Mesodermal cell (in vitro differentiated cells): Measurements from ENCODE around the gene SPECC1.
"Not testable (repeated sequence)": the region's sequence is repeated elsewhere in the genome, so short reads cannot be mapped to it uniquely, and the experiment has no call there.

ENCODE experiments used
- H3K27ac ChIP-seq: 2 replicates; pipeline ENCODE4 v1.7.0; 2013; ENCODE audit warnings: mild to moderate bottlenecking, low read depth, low read length, moderate library complexity; ENCODE audit not compliant: severe bottlenecking
- H3K36me3 ChIP-seq: 2 replicates; pipeline ENCODE4 v1.7.1; 2013; ENCODE audit warnings: mild to moderate bottlenecking, low read length, moderate library complexity; ENCODE audit not compliant: control insufficient read depth, insufficient read depth
- H3K4me1 ChIP-seq: one replicate; pipeline ENCODE4 v1.7.1; 2013; ENCODE audit warnings: mild to moderate bottlenecking, low read length; ENCODE audit not compliant: insufficient read depth, control insufficient read depth, poor library complexity, severe bottlenecking
- H3K4me3 ChIP-seq: 2 replicates; pipeline ENCODE4 v1.7.0; 2013; ENCODE audit warnings: low read length, control low read depth, mild to moderate bottlenecking; ENCODE audit not compliant: insufficient read depth, poor library complexity, severe bottlenecking; ENCODE audit errors: extremely low read depth
- H3K9me3 ChIP-seq: 2 replicates; pipeline ENCODE4 v1.7.1; 2013; ENCODE audit warnings: mild to moderate bottlenecking, low read length, moderate library complexity; ENCODE audit not compliant: control insufficient read depth
- WGBS, 2 experiments: methylation state at CpG; one replicate each; pipeline ENCODE4 v1.1.5; 2013; ENCODE audit warnings: missing lambda C conversion rate in 2 of 2; ENCODE audit not compliant: insufficient coverage in 2 of 2; 5-methylcytosine and 5-hydroxymethylcytosine counted together

The SPECC1 gene

DNA sequence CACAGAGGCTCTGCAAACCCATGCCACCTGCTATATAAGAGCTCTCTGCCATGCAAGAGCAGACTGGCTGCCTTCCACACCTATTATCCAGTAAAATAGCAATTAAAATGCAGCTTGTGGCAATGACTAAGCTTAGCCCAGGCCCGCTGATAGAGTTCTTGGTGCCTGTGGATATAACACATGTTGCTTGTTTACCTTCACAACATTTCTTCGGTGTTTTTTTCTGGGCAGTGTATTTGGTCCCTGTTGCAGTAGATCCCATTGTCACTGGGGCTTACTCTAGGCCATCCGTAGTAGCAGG, 63.5 kb downstream of the SPECC1 start:
- Histone ChIP-seq H3K36me3 (no peaks in the 10 kb centered on the region), H3K27ac (no peak overlapping the region), H3K4me3 (no peak overlapping the region), H3K9me3 (no peaks in the 10 kb centered on the region), H3K4me1 (peaks cover 3% of the 10 kb centered on the region)
- WGBS, 2 experiments = 100% methylated on average over 1 to 2 of the region's 3 CpGs

- WGBS, 2 experiments = 59 to 67% methylated on average over 8 to 12 of the region's 14 CpGs
- no peak overlapping the region for H3K27ac ChIP-seq
- peaks cover 3% of the 10 kb centered on the region for H3K4me1 ChIP-seq
- H3K9me3 ChIP-seq = no peaks in the 10 kb centered on the region
- no peaks in the 10 kb centered on the region for H3K36me3 ChIP-seq
- H3K4me3 ChIP-seq = no peak overlapping the region
Measured at GRCh38 chr17:20073055-20073979, 64.2 kb downstream of the SPECC1 start.

DNA sequence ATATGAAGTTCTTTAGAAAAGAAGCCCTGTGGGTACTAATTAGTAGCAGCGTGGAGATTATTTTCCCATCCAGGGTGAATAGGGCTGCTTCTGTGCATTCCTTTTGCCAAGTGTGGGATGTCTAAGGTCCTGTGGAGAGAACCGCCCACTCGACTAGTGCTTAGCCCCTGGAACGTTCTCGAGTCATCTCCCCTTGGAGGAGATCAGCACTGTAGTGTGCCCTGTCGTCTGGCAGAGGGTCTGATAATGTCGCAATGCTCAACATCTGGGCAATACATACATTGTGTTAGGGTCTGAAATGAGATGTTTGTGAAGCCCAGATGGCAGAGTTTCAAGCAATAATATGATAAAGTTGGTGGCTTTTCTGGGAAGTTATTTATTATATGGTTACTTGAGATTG, 64.8 kb downstream of the SPECC1 start:
- Histone ChIP-seq H3K4me1 (peaks cover 3% of the 10 kb centered on the region), H3K4me3 (no peak overlapping the region), H3K9me3 (no peaks in the 10 kb centered on the region), H3K27ac (no peak overlapping the region), H3K36me3 (no peaks in the 10 kb centered on the region)
- 84% methylated on average over 6 to 7 of the region's 7 CpGs for WGBS, 2 experiments

DNA sequence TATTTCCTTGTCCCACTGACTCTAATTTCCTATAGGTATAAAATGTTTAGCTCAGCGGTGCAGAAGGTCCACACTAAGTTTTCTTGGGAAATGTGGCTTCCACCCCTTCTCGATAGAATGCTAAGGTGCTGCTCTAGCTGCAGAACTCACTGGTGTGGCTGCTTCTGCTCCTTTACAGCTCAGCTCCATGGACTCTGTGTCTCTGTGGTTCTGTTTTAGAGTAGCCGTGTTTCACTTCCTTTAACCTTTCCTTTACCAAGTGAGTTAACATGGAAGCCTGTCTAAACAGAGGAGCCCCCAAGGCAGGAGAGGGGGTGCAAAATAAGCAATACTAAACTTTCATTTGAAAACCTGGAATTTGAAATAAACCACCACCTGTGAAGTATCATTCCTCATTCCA, 65.3 kb downstream of the SPECC1 start:
- 80 to 97% methylated on average over 1 to 2 of the region's 3 CpGs for whole genome bisulfite sequencing, 2 experiments
- Histone ChIP-seq H3K27ac (no peak overlapping the region), H3K4me3 (no peak overlapping the region), H3K4me1 (peaks cover 3% of the 10 kb centered on the region), H3K36me3 (no peaks in the 10 kb centered on the region), H3K9me3 (no peaks in the 10 kb centered on the region)

GRCh38 chr17:20076137-20076536, 67.0 kb downstream of the SPECC1 start:
- H3K4me3 ChIP-seq, H3K4me1 ChIP-seq, H3K9me3 ChIP-seq, H3K36me3 ChIP-seq, H3K27ac ChIP-seq: not testable (repeated sequence)
- 60 to 100% methylated on average over 1 to 2 of the region's 3 CpGs for WGBS, 2 experiments

DNA sequence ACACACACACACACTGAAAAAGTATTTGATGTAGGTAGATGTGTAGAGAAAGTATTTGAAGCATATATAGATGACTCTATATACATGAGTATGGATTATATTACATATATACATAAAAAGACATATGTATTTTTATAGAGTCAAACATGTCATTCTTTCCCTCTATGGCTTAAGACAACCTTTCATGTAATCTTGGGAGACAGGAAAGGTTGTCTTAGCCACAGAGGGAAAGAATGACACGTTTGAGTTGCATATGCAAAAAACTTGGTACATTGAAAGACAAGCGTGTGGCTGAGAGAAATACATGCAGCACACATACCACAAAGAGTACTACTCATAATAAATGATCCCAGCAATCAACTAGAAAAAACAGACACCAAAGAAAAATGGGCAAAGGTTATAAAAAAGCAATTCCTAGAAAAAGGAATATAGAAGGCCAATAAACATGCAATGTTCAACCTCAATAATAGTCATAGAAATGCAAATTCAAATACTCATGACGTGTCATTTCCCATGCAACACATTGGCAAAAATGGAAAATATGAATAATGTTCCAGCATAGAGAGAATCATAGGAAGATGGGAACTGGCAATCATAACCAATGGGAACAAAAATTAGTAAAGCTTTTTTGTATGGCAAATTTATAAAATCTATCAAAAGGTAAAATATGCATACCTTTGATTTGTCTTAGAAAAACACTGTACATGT, 69.0 kb downstream of the SPECC1 start:
- Histone ChIP-seq H3K36me3 (no peaks in the 10 kb centered on the region), H3K9me3 (no peaks in the 10 kb centered on the region), H3K4me3 (no peak overlapping the region), H3K27ac (no peak overlapping the region), H3K4me1 (peaks cover 3% of the 10 kb centered on the region)
- 80% methylated on average over 1 of the region's 3 CpGs; no CpG with 5 or more reads in 1 of the 2 experiments for WGBS, 2 experiments

- Histone ChIP-seq H3K4me3 (no peak overlapping the region), H3K4me1 (no peaks in the 10 kb centered on the region), H3K27ac (no peak overlapping the region), H3K36me3 (no peaks in the 10 kb centered on the region), H3K9me3 (no peaks in the 10 kb centered on the region)
- WGBS, 2 experiments = 84 to 93% methylated on average over 10 of the region's 10 CpGs
Measured at GRCh38 chr17:20080513-20080912, 71.4 kb downstream of the SPECC1 start.

GRCh38 chr17:20083156-20083859, 74.1 kb downstream of the SPECC1 start:
- no peak overlapping the region for H3K27ac ChIP-seq
- 90 to 100% methylated on average over 2 of the region's 3 CpGs for WGBS, 2 experiments
- no peak overlapping the region for H3K4me3 ChIP-seq
- no peaks in the 10 kb centered on the region for H3K4me1 ChIP-seq
- H3K9me3 ChIP-seq = no peaks in the 10 kb centered on the region
- no peaks in the 10 kb centered on the region for H3K36me3 ChIP-seq

DNA sequence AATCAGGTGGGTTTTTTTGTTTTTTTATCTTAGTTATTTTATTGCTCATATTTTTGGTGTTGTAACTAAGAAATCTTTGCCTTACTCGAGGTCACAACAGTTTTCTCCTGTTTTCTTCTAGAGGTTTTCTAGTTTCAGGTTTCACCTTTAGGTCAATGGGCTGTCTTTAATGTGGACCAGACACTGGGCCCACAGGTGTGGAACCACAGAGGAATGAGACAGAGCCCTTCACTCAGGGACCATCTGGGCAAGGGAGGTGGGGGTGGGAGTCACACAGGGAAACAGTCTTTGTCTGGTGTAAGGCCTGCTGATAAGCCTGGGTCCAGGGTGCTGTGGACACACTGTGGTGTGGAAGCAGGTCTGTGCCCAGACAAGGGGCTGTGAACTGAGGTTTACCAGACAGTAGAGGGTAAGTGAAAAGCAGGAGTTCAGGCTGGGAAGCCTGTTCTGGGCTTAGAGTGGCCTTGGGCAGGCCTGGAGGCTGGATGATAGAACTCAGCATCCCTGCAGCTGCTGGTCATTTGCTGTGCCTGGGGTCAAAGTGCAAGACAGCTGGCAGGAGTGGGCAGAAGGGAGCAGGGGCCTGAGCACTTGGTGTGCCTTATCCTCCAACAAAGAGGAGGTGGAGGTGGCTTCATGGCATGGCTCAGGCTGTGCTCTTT, 75.6 kb downstream of the SPECC1 start:
- H3K27ac ChIP-seq = no peak overlapping the region
- H3K4me3 ChIP-seq = no peak overlapping the region
- H3K4me1 ChIP-seq = no peaks in the 10 kb centered on the region
- no peaks in the 10 kb centered on the region for H3K36me3 ChIP-seq
- H3K9me3 ChIP-seq = no peaks in the 10 kb centered on the region
- no CpG with 5 or more reads among the region's 1 CpG for WGBS, 2 experiments

DNA sequence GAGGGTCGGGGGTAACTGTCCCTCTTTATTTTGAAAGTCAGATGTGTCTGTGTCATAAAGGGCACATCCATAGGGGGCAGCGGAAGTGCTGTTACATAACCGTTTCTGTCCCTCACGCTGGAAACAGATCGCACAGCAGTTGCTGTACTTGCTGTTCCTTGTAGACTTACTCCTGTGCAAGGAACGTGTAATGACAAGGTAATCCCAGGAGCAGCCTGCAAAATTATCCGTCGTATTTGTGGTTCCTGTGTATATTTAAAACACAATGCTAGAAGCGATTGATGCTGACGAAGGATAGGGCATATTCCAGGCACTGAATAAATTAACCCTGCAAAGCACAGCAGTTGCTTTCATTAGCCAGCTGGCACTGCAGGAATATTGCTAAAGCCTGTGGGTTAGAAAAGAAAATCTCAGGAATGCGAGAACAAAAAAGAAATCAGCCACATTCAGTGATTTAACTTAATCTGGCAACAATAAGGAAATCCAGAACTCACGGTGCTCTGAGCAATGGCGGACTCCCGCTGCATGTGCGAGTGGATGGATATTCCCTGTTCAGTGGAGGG, 76.2 kb downstream of the SPECC1 start:
- Histone ChIP-seq H3K9me3 (no peaks in the 10 kb centered on the region), H3K4me1 (no peaks in the 10 kb centered on the region), H3K4me3 (no peak overlapping the region), H3K27ac (no peak overlapping the region), H3K36me3 (no peaks in the 10 kb centered on the region)
- WGBS, 2 experiments = 86 to 90% methylated on average over 13 to 15 of the region's 15 CpGs
